GM12864 (cell line): ENCODE results near the gene DOLPP1.

Experiments used
- DNase-seq: peaks from one replicate; pipeline ENCODE4 v3.0.0-alpha.2; 2011; ENCODE audit warnings: low read depth
- H3K4me3 ChIP-seq: 2 replicates; pipeline ENCODE4 v1.5.1; 2011; ENCODE audit warnings: mild to moderate bottlenecking, low read depth, low read length, control low read depth
- CTCF ChIP-seq: IDR thresholded peaks from 2 replicates; pipeline ENCODE4 v1.5.1; 2011; ENCODE audit warnings: low read depth, mild to moderate bottlenecking, moderate library complexity, low read length, control low read depth, inconsistent platforms; ENCODE audit errors: missing control alignments

Gene DOLPP1

GRCh38 chr9:129064499-129064908, 16.4 kb upstream of the DOLPP1 start:
- no peak for TF ChIP-seq CTCF
- H3K4me3 ChIP-seq: no peak overlapping the region
- no peak for DNase-seq

- H3K4me3 ChIP-seq: no peak overlapping the region
- no peak for TF ChIP-seq CTCF
- no peak for DNase-seq
These were observed 12.8 kb upstream of the DOLPP1 start for GRCh38 chr9:129068110-129068509.

- TF ChIP-seq CTCF: no peak
- H3K4me3 ChIP-seq: no peak overlapping the region
- no peak for DNase-seq
These were observed 11.7 kb upstream of the DOLPP1 start for GRCh38 chr9:129068990-129069861.

- H3K4me3 ChIP-seq: no peak overlapping the region
- TF ChIP-seq CTCF: no peak
These were observed 10.9 kb upstream of the DOLPP1 start for GRCh38 chr9:129069862-129070641.

GRCh38 chr9:129070696-129071525, 10.0 kb upstream of the DOLPP1 start:
- no peak for TF ChIP-seq CTCF
- H3K4me3 ChIP-seq: no peak overlapping the region
- no peak for DNase-seq

More at GRCh38 chr9:129069862-129070641, 10.9 kb upstream of the DOLPP1 start:
- no peak for DNase-seq

GRCh38 chr9:129071526-129072126, 9.3 kb upstream of the DOLPP1 start:
- no peak for DNase-seq
- no peak overlapping the region for H3K4me3 ChIP-seq
- TF ChIP-seq CTCF: no peak
